Stimulated activated CD4-positive, alpha-beta T cell treated with anti-CD3 and anti-CD28 coated beads, Interleukin-1b, Interleukin-23, amount 100 ng/mL, for 4 hours (primary cell): ENCODE measurements around the gene ANKEF1.
"Not testable (repeated sequence)": the region's sequence is repeated elsewhere in the genome, so short reads cannot be mapped to it uniquely, and the experiment has no call there.

Source experiments
- DNase-seq, 2 donors: peaks; one replicate each; pipeline ENCODE4 v3.0.0-alpha.2; 2020; ENCODE audit warnings: low read depth in 2 of 2

The ANKEF1 gene

DNA sequence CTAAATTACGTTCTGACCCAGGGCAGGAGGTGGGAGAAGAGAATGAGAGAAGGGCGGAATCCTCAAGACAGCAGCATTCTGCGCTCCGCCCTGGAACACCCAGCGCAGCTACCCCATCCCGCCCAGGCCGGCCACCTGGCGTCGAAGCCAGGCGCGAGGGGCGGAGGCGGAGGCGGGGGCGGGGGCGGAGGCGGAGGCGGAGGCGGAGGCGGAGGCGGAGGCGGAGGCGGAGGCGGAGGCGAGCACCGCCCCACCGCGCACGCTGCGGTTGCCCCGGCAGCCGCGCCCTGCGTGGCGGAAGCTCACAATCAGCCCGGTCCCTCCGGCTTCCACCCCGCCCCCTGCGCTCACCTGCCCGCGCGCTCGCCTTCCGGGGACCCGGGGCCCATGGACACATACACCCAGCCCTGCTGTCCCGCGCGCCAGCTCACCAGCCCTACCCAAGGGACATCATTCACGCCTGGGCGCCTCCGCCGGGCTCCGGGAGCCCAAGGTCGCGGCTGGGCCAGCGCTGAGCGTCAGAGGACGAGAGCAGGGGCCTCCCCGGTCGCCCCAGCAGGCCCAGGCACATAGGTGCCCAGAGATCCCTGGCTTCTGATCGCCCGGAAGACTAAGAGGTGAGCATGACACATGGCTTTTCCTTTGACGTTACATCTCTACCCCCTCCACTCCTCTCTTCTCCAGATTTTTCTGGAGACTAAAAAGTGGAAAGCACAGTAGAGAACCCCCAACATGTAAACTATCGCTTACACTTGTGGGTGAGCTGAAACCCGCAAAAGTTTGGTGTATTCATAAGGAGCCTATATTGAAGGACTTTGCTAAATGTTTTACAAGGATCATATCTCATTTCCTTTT is at the start of gene ANKEF1:
TSS of gene ANKEF1 (plus strand) at position 271 of the 855 bp plus-strand sequence. CDS start 3,315 bp downstream, outside the sequence.
- DNase-seq, result peak; percentile 57 to 61

- DNase-seq, result no peak
Observed at GRCh38 chr20:9985281-9985680, 49.5 kb upstream of the ANKEF1 start.

- no peak for DNase-seq
Observed at GRCh38 chr20:9985773-9986172, 49.0 kb upstream of the ANKEF1 start.

DNA sequence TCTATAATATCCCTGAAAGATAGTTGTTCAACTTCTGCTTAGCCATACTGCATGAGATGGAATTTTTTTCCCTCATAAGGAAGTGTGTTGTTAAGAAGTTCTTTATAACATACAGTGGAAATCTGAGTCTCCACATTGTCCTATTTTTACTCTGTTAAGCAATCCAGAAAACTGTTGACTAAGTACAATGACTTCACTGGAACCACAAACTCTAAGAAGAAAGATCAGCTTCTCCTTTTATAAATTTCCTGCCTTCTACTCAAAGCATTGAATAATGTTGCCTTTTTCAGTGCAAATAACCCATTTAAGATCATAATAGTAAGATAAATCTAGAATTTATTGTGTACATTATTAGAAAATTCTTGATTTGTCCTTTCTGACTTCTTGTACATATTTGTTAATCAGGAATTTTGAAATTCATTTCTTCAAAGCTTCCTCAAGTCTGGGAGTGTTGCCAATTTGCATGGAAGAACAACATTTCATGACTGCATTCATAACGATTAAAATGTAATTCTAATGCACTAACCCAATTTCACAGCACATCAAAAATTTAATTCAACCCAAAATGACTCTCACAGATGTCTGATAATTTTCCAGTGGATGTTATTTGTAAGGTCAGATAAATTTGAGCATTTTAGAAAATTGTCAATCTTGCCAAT is 45.6 kb upstream of the ANKEF1 start:
- no peak for DNase-seq

DNA sequence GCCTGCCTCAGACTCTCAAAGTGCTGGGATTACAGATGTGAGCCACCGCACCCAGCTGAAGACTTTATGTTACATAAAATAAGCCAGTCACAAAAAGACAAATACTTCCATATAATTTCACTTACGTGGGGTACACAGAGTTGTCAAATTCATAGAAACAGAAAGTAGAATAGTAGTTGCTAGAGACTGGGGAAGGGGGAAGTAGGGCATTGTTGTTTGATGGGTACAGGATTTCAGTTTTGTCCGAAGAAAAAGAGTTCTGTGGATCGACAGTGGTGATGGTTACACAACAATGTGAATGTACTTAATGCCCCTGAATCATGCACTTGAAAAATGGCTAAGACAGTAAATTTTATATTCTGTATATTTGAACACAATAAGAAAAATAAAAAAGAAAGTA is 41.6 kb upstream of the ANKEF1 start:
- no peak for DNase-seq

DNA sequence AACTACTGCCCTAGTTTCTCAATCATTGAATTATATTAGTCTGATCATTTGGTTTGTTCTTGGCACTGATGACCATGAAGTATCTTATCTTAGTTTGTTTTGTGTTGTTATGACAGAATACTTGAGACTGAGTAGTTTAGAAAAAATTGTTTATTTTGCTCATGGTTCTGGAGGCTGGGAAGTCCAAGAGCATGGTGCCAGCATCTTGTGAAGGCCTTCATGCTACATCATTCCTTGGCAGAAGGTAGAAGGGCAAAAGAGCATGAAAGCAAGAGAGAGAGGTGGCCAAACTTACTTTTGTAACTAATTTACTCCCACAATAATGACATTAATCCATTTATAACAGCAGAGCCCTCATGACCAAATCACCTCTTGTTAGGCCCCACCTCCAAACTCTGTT is 40.1 kb upstream of the ANKEF1 start:
- DNase-seq, result no peak

DNA sequence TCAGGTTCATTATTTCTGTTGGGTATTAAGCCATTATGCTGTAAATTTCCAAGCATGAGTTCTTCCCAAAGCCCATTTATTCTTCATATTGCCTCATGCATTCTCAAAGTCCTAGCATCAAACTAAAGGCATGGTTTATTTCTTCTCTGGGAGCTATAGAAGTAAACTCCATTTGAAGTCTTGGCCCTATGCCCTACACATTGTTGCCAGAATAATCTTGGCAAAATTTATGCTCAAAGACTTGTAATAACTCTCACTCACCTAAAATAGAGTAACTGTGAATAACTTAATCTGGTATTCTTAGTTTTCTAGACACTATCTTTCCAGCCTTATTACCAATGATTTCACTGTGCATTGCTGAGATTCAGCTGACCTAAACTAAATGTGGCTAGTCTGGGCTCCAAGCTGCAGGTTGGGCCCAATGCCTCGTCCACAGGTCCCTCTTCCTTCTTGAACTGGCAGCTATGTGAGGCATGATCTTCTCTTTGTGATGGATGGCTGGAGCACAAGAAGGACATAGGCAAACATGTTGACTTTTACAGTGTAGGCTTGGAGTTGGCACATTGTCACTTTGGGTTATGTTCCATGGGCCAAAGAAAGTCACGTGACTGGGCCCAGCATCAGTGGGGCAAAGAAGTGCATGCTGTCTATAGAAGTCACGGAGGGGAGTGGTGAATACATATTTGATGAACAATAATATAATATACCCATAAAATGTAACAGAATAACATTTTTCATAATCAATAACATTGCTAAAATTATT is 39.1 kb upstream of the ANKEF1 start:
- DNase-seq, result no peak

DNA sequence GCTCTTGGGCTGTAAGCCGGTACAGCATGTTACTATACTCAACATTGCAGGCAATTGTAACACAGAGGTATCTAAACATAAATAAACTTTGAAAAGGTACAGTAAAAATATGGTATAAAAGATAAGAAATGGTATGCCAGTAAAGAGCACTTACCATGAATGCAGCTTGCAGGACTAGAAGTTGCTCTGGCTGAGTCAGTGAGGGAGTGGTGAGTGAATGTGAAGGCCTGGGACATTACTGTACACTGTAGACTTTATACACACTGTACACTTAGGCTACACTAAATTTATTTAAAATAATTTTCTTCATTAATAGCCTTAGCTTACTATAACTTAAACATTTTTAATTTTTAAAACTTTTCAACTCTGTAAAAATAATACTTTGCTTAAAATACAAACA is 37.8 kb upstream of the ANKEF1 start:
- no peak for DNase-seq

DNA sequence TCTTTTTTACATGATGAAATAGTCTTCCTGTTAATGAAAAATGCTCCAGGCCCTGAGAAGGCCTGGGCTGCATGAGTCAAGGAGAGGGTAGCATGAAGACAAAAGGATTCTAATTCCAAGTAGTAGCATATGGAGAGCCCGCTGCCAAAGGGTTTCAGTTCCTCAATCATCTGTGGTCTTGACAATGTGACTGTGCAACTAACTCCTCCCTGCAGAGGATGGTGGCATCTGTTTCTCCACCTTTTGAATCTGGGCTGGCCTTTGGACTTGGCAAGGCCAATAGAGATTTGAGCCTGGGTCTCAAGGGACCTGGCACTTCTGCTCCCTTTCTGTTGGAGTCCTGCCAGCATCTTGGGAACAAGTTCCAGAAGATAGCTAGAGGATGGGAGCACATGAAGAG is 35.1 kb upstream of the ANKEF1 start:
- DNase-seq, result no peak

GRCh38 chr20:10002866-10003265 is 31.9 kb upstream of the ANKEF1 start:
- DNase-seq, result no peak

GRCh38 chr20:10004900-10005299 is 29.9 kb upstream of the ANKEF1 start:
- DNase-seq, result no peak

DNA sequence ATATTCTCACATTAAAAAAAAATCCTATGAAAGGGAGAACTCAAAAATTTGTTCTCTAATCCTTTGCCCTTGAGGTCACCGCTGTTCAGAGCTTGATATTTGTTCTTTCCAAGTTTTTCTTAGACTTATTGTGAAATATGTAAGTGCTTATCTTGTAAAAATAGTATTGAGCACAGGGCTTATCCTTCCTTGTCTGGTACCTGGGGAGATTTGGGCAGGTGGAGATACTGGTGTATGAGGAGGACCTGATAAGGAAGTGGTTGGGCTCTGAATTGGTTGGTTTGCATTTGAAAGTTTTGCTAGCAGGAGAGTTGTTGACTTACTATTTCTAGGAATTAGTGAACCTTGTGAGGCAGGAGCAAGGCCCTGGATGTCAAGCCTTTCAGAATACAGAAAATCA is 28.9 kb upstream of the ANKEF1 start:
- DNase-seq, result no peak

- DNase-seq, result no peak
Observed at GRCh38 chr20:10006447-10007090, 28.2 kb upstream of the ANKEF1 start.

- no peak for DNase-seq
Observed at GRCh38 chr20:10007158-10007557, 27.6 kb upstream of the ANKEF1 start.

DNA sequence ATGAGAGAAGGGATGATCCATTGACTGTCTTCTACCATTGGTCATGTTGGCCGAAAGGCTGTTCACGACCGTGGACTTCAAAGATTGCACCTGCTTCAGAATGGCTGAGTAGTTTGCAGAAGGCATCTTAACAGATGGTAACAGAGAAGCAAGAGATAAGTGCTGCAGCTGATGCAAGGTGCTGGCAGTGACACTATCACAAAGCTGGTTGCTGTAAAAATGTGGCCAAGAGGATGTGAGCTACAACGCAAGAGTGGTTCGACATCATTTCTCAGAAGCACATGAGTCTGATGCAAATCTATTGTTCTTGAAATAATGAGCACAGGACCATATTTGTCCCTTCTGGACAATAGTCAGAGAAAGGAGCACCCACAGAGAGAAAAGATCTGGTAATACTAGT is 27.0 kb upstream of the ANKEF1 start:
- no peak for DNase-seq

- DNase-seq, result no peak
Observed at GRCh38 chr20:10012464-10012863, 22.3 kb upstream of the ANKEF1 start.

GRCh38 chr20:10014431-10014830 is 20.4 kb upstream of the ANKEF1 start:
- DNase-seq, result no peak

- DNase-seq, result no peak
Observed at GRCh38 chr20:10020937-10021336, 13.8 kb upstream of the ANKEF1 start.

DNA sequence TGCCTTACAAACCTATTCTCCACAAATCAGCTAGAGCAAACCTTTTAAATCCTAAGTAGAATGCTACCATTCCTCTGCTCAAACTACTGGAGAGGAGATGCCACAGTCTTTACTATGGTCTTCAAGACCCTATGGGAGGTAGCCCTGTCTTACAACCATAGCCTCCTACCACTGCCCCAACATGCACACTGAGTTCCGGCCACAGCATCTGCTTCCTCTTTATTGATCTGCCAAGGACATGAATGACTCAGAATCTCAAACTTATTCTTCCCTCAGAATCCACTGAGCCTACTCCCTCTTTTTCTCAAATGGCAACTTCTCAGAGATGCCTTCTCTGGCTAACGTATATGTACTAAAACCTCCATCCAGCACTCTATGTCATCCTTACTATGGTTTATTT is 12.2 kb upstream of the ANKEF1 start:
- no peak for DNase-seq

GRCh38 chr20:10023911-10024310 is 10.9 kb upstream of the ANKEF1 start:
- no peak for DNase-seq

GRCh38 chr20:10031451-10032215 is 3.2 kb upstream of the ANKEF1 start:
- DNase-seq, result not testable (repeated sequence)
